T47D (cell line): ENCODE measurements around the gene THEM5.
"Not testable (repeated sequence)": the region's sequence is repeated elsewhere in the genome, so short reads cannot be mapped to it uniquely, and the experiment has no call there.

Source experiments
- DNase-seq, 2 experiments: peaks; one replicate each; pipeline versions ENCODE4 v3.0.0 to v3.0.0-alpha.2; 2011 to 2012; ENCODE audit warnings: low read depth in 1 of 2, low spot score in 1 of 2
- JUND ChIP-seq: IDR thresholded peaks from 2 replicates; pipeline ENCODE4 v1.6.1; 2012; ENCODE audit warnings: low read depth
- in situ Hi-C: cut with HindIII; loops from 2 replicates; pipeline ENCODE4 v1.10.0; 2016; ENCODE audit warnings: low sequenced_read_pairs, low pct_unique_long_range_greater_than_20kb

Gene THEM5

GRCh38 chr1:151882466-151882865 lies 29.0 kb upstream of the THEM5 start:
- DNase-seq, result no peak
- TF ChIP-seq JUND, result no peak
- in situ Hi-C loops, result no loop called here

- peak; percentile 31 to 74 for DNase-seq
- TF ChIP-seq JUND, result no peak
- in situ Hi-C loops, result no loop called here
Measured at GRCh38 chr1:151881479-151881878, 28.0 kb upstream of the THEM5 start.

GRCh38 chr1:151875419-151876097 lies 22.0 kb upstream of the THEM5 start:
- no peak for TF ChIP-seq JUND

GRCh38 chr1:151872776-151873175 lies 19.3 kb upstream of the THEM5 start:
- DNase-seq, in situ Hi-C loops: not testable (repeated sequence)

More at GRCh38 chr1:151875419-151876097, 22.0 kb upstream of the THEM5 start:
- in situ Hi-C loops, result no loop called here
- DNase-seq, result no peak

- no peak for TF ChIP-seq JUND
- in situ Hi-C loops, result no loop called here
- DNase-seq, result peak; percentile 61 to 76
Measured at GRCh38 chr1:151871284-151872030, 17.9 kb upstream of the THEM5 start.

GRCh38 chr1:151868486-151868885 lies 15.0 kb upstream of the THEM5 start:
- no peak for DNase-seq
- TF ChIP-seq JUND, result no peak
- in situ Hi-C loops, result no loop called here

GRCh38 chr1:151867765-151868411 lies 14.4 kb upstream of the THEM5 start:
- no peak for DNase-seq
- in situ Hi-C loops, result no loop called here
- no peak for TF ChIP-seq JUND

GRCh38 chr1:151867321-151867720 lies 13.8 kb upstream of the THEM5 start:
- DNase-seq, result no peak
- TF ChIP-seq JUND, result no peak
- in situ Hi-C loops, result no loop called here

- in situ Hi-C loops, result no loop called here
- no peak for DNase-seq
- TF ChIP-seq JUND, result no peak
Measured at GRCh38 chr1:151864411-151864810, 10.9 kb upstream of the THEM5 start.

GRCh38 chr1:151862604-151863003 lies 9.1 kb upstream of the THEM5 start:
- no peak for TF ChIP-seq JUND
- no peak for DNase-seq
- in situ Hi-C loops, result no loop called here

- DNase-seq, result peak in 1 of 2 experiments; percentile 40
- no peak for TF ChIP-seq JUND
- in situ Hi-C loops, result no loop called here
Measured at GRCh38 chr1:151860504-151861187, 7.1 kb upstream of the THEM5 start.

GRCh38 chr1:151859891-151860293 lies 6.4 kb upstream of the THEM5 start:
- in situ Hi-C loops, result no loop called here
- no peak for TF ChIP-seq JUND
- DNase-seq, result no peak
